Mesothelial cell of epicardium (in vitro differentiated cells): Measurements from ENCODE around the gene LTA. TPM values are rescaled to one million over a fixed set of nuclear protein-coding genes. Genes with fewer than 3 reads are reported as not detected.

Source experiments
- DNase-seq, 2 experiments: peaks; one replicate each; pipeline ENCODE4 v3.0.0; 2021; ENCODE audit warnings: low spot score in 2 of 2; ENCODE audit not compliant: unreplicated experiment in 2 of 2
- H3K27ac Mint-ChIP-seq: 2 replicates; pipeline ENCODE4 v1.8.0; 2021; ENCODE audit warnings: mixed read lengths
- H3K27me3 Mint-ChIP-seq: 2 replicates; pipeline ENCODE4 v1.8.0; 2021; ENCODE audit warnings: low read depth, mixed read lengths
- H3K36me3 Mint-ChIP-seq: 2 replicates; pipeline ENCODE4 v1.8.0; 2021; ENCODE audit warnings: mixed read lengths
- H3K4me1 Mint-ChIP-seq: 2 replicates; pipeline ENCODE4 v1.8.0; 2021; ENCODE audit warnings: mixed read lengths
- H3K4me3 Mint-ChIP-seq: 2 replicates; pipeline ENCODE4 v1.8.0; 2021; ENCODE audit warnings: mild to moderate bottlenecking, moderate library complexity, mixed read lengths
- H3K9me3 Mint-ChIP-seq: 2 replicates; pipeline ENCODE4 v1.8.0; 2021; ENCODE audit warnings: mixed read lengths
- CTCF ChIP-seq: fragments of 200-600 bp; sonication (generic); IDR thresholded peaks from one replicate; pipeline ENCODE4 v1.5.0; 2021; ENCODE audit warnings: antibody characterized with exemption; ENCODE audit not compliant: unreplicated experiment
- total RNA-seq: library from RNA; stranded (reverse); gene quantifications from 3 replicates; pipeline ENCODE4 v1.2.1, GENCODE V29; 2021

LTA gene
- total RNA-seq, 1 donor from 2014 or later: 0.16 TPM

GRCh38 chr6:31614684-31615578 is 42.8 kb downstream of the LTA start, which contains the start of gene AIF1:
Gene AIF1, plus strand, starts transcription at chr6:31615234. Its CDS starts 96 bp downstream, at chr6:31615330.
- peak within 1 kb of the TSS; percentile 21 for H3K27ac Mint-ChIP-seq
- no peak for DNase-seq
- H3K9me3 Mint-ChIP-seq: no peaks in the 10 kb centered on the region
- peaks cover 31% of the 10 kb centered on the region for H3K4me1 Mint-ChIP-seq
- H3K4me3 Mint-ChIP-seq: no peak within 1 kb of the TSS
- no peak for TF ChIP-seq CTCF
- H3K27me3 Mint-ChIP-seq: no peaks in the 10 kb centered on the region
- no peaks in the 10 kb centered on the region for H3K36me3 Mint-ChIP-seq

- Mint-ChIP-seq H3K4me3 (no peak overlapping the region), H3K27ac (peak overlapping the region; percentile 21), H3K9me3 (no peaks in the 10 kb centered on the region), H3K4me1 (peaks cover 26% of the 10 kb centered on the region), H3K27me3 (no peaks in the 10 kb centered on the region), H3K36me3 (no peaks in the 10 kb centered on the region)
- no peak for DNase-seq
- no peak for TF ChIP-seq CTCF
These were observed 43.7 kb downstream of the LTA start for GRCh38 chr6:31615748-31616147.

- Mint-ChIP-seq H3K27me3 (no peaks in the 10 kb centered on the region), H3K9me3 (no peaks in the 10 kb centered on the region), H3K4me3 (no peak overlapping the region), H3K4me1 (peaks cover 29% of the 10 kb centered on the region), H3K27ac (no peak overlapping the region), H3K36me3 (no peaks in the 10 kb centered on the region)
- DNase-seq: no peak
- TF ChIP-seq CTCF: no peak
These were observed 44.9 kb downstream of the LTA start for GRCh38 chr6:31617010-31617409.

- no peaks in the 10 kb centered on the region for H3K27me3 Mint-ChIP-seq
These were observed 47.9 kb downstream of the LTA start for GRCh38 chr6:31619805-31620585.

More at GRCh38 chr6:31619805-31620585, 47.9 kb downstream of the LTA start:
- Mint-ChIP-seq H3K4me1 (peaks cover 33% of the 10 kb centered on the region), H3K4me3 (peak overlapping the region; percentile 81), H3K27ac (peak overlapping the region; percentile 99), H3K9me3 (no peaks in the 10 kb centered on the region), H3K36me3 (peaks cover 12% of the 10 kb centered on the region)
- DNase-seq: peak; percentile 87 to 93
- no peak for TF ChIP-seq CTCF
